GM21737 (cell line): ENCODE data around the gene SPRR5.

Experiments used
- ATAC-seq: cut with Tn5 transposase; IDR thresholded peaks from one replicate; pipeline ENCODE4 v1.9.1; 2021; ENCODE audit warnings: mild to moderate bottlenecking, moderate library complexity; ENCODE audit not compliant: unreplicated experiment

SPRR5 gene

GRCh38 chr1:152946651-152947256, at the start of gene SPRR5:
SPRR5 (plus strand) TSS chr1:152947206; CDS start chr1:152948555, 1,349 bp downstream.
- ATAC-seq: no peak

- ATAC-seq: no peak
Measured at GRCh38 chr1:152899027-152899426, 48.0 kb upstream of the SPRR5 start.

GRCh38 chr1:152899883-152900282, 47.1 kb upstream of the SPRR5 start:
- ATAC-seq: no peak

GRCh38 chr1:152901631-152902030, 45.4 kb upstream of the SPRR5 start:
- ATAC-seq: no peak

- ATAC-seq: no peak
Measured at GRCh38 chr1:152902636-152903035, 44.4 kb upstream of the SPRR5 start.

GRCh38 chr1:152904688-152905440, 42.1 kb upstream of the SPRR5 start:
- ATAC-seq: no peak

GRCh38 chr1:152906023-152906565, 40.9 kb upstream of the SPRR5 start:
- no peak for ATAC-seq

GRCh38 chr1:152907686-152908601, 39.1 kb upstream of the SPRR5 start, which contains the start of gene IVL:
IVL (plus strand) TSS chr1:152908546; CDS start chr1:152909798, 1,252 bp downstream.
- ATAC-seq: no peak

GRCh38 chr1:152909206-152909605, 37.8 kb upstream of the SPRR5 start:
- ATAC-seq: no peak

GRCh38 chr1:152912471-152912870, 34.5 kb upstream of the SPRR5 start:
- no peak for ATAC-seq

GRCh38 chr1:152912900-152913299, 34.1 kb upstream of the SPRR5 start:
- no peak for ATAC-seq

GRCh38 chr1:152917794-152918193, 29.2 kb upstream of the SPRR5 start:
- no peak for ATAC-seq

- ATAC-seq: no peak
Measured at GRCh38 chr1:152919071-152919470, 27.9 kb upstream of the SPRR5 start.

- ATAC-seq: no peak
Measured at GRCh38 chr1:152924191-152924590, 22.8 kb upstream of the SPRR5 start.

- no peak for ATAC-seq
Measured at GRCh38 chr1:152926091-152926490, 20.9 kb upstream of the SPRR5 start.

GRCh38 chr1:152928671-152929070, 18.3 kb upstream of the SPRR5 start:
- no peak for ATAC-seq

- ATAC-seq: no peak
Measured at GRCh38 chr1:152932170-152932811, 14.7 kb upstream of the SPRR5 start.

- ATAC-seq: no peak
Measured at GRCh38 chr1:152933196-152933595, 13.8 kb upstream of the SPRR5 start.

GRCh38 chr1:152940614-152941013, 6.4 kb upstream of the SPRR5 start:
- no peak for ATAC-seq

GRCh38 chr1:152941037-152941711, 5.8 kb upstream of the SPRR5 start:
- ATAC-seq: no peak
